ENCODE data around the gene CD40.

- no peak for TF ChIP-seq CTCF (IDR thresholded peaks at IDR 0.05 in 2 of 3, conservative IDR thresholded peaks at IDR 0.05 in 1 of 3; ENCODE audit: control insufficient read depth in 2 of 3, extremely low read depth in 1 of 3, insufficient read depth in 1 of 3, low read depth in 3 of 3, low read length in 3 of 3)
- TF ChIP-seq PBX3 (IDR thresholded peaks at IDR 0.05; ENCODE audit: insufficient replicate concordance, low read depth, low read length) = no peak
- no peak for TF ChIP-seq MAX (IDR thresholded peaks at IDR 0.05; ENCODE audit: low read depth, low read length)
- no peak for TF ChIP-seq SPI1 (IDR thresholded peaks at IDR 0.05; ENCODE audit: borderline replicate concordance, insufficient read depth, low read depth, low read length)
- no peak for TF ChIP-seq TARDBP (IDR thresholded peaks at IDR 0.05; ENCODE audit: borderline replicate concordance)
- TF ChIP-seq RFX5 (IDR thresholded peaks at IDR 0.05; ENCODE audit: low read depth, low read length) = no peak
- TF ChIP-seq NFIC (IDR thresholded peaks at IDR 0.05; ENCODE audit: low read depth, low read length) = no peak
Measured at GRCh38 chr20:46144432-46145025, 26.4 kb downstream of the CD40 start.

All from GM12878 (cell line).